MM.1S (cell line): ENCODE data around the gene MPPED1.

Experiments
- DNase-seq: peaks from one replicate; pipeline ENCODE4 v3.0.0-alpha.2; 2015
- H2AFZ ChIP-seq: fragments of 300-600 bp; sonication (generic); 2 replicates; pipeline ENCODE4 v1.6.0; 2016; ENCODE audit warnings: antibody characterized with exemption, low read length
- H3F3A ChIP-seq: fragments of 300-600 bp; sonication (generic); 2 replicates; pipeline ENCODE4 v1.6.1; 2016; ENCODE audit warnings: mild to moderate bottlenecking, antibody characterized with exemption, low read length, moderate library complexity, mixed read lengths; ENCODE audit not compliant: insufficient read depth
- H3K27ac ChIP-seq: fragments of 300-600 bp; sonication (generic); 2 replicates; pipeline ENCODE4 v1.5.1; 2016; ENCODE audit warnings: mild to moderate bottlenecking, low read length
- H3K27me3 ChIP-seq: fragments of 300-600 bp; sonication (generic); replicated peaks from 2 replicates; pipeline ENCODE4 v1.6.0; 2016; ENCODE audit warnings: low read length; ENCODE audit not compliant: insufficient read depth
- H3K36me3 ChIP-seq: fragments of 300-600 bp; sonication (generic); replicated peaks from 2 replicates; pipeline ENCODE4 v1.6.1; 2016; ENCODE audit warnings: mild to moderate bottlenecking, low read length, mixed read lengths; ENCODE audit not compliant: insufficient read depth
- H3K4me1 ChIP-seq: fragments of 300-600 bp; sonication (generic); 2 replicates; pipeline ENCODE4 v1.6.1; 2016; ENCODE audit warnings: low read length, mixed read lengths
- H3K4me2 ChIP-seq: fragments of 300-600 bp; sonication (generic); 2 replicates; pipeline ENCODE4 v1.6.0; 2016; ENCODE audit warnings: low read depth, low read length
- H3K4me3 ChIP-seq: fragments of 300-600 bp; sonication (generic); 2 replicates; pipeline ENCODE4 v1.5.1; 2016; ENCODE audit warnings: low read length, mixed read lengths
- H3K79me2 ChIP-seq: fragments of 300-600 bp; sonication (generic); 2 replicates; pipeline ENCODE4 v1.6.1; 2016; ENCODE audit warnings: mixed run types, low read length, mixed read lengths
- H3K9ac ChIP-seq: fragments of 300-600 bp; sonication (generic); 2 replicates; pipeline ENCODE4 v1.6.1; 2016; ENCODE audit warnings: low read length, mixed read lengths
- H3K9me2 ChIP-seq: fragments of 300-600 bp; sonication (generic); replicated peaks from 2 replicates; pipeline ENCODE4 v1.6.1; 2016; ENCODE audit warnings: mild to moderate bottlenecking, low read length, mixed read lengths; ENCODE audit not compliant: insufficient read depth
- H3K9me3 ChIP-seq: fragments of 300-600 bp; sonication (generic); replicated peaks from 2 replicates; pipeline ENCODE4 v1.6.1; 2016; ENCODE audit warnings: mild to moderate bottlenecking, low read length, mixed read lengths; ENCODE audit not compliant: insufficient read depth
- H4K20me1 ChIP-seq: fragments of 300-600 bp; sonication (generic); 2 replicates; pipeline ENCODE4 v1.6.1; 2016; ENCODE audit warnings: mild to moderate bottlenecking, low read length, moderate library complexity, mixed read lengths; ENCODE audit not compliant: insufficient read depth
- CTCF ChIP-seq: fragments of 300-600 bp; sonication (generic); IDR thresholded peaks from 2 replicates; pipeline ENCODE4 v1.5.1; 2016; ENCODE audit warnings: antibody characterized with exemption, low read length, mixed read lengths
- EZH2 ChIP-seq: fragments of 300-600 bp; sonication (generic); optimal IDR thresholded peaks from 2 replicates; pipeline ENCODE3; 2017; ENCODE audit warnings: low read depth, mild to moderate bottlenecking, antibody characterized with exemption, low read length, mixed read lengths
- EZH2phosphoT487 ChIP-seq: fragments of 300-600 bp; sonication (generic); IDR thresholded peaks from 2 replicates; pipeline ENCODE4 v1.6.1; 2018; ENCODE audit warnings: antibody characterized with exemption, low read length

Gene MPPED1

GRCh38 chr22:43411040-43411868 is 560 bp upstream of the MPPED1 start:
- DNase-seq: no peak
- Histone ChIP-seq H3K36me3 (no peaks in the 10 kb centered on the region), H2AFZ (no peak overlapping the region), H4K20me1 (no peaks in the 10 kb centered on the region), H3K9ac (no peak overlapping the region), H3K4me2 (no peak overlapping the region), H3K4me3 (no peak overlapping the region), H3K79me2 (no peaks in the 10 kb centered on the region), H3K27me3 (peaks cover 84% of the 10 kb centered on the region), H3K9me3 (no peaks in the 10 kb centered on the region), H3K9me2 (no peaks in the 10 kb centered on the region), H3K4me1 (no peaks in the 10 kb centered on the region), H3F3A (no peaks in the 10 kb centered on the region), H3K27ac (no peak overlapping the region)
- TF ChIP-seq EZH2phosphoT487 (no peak), EZH2 (no peak), CTCF (no peak)

- peaks cover 91% of the 10 kb centered on the region for H3K27me3 ChIP-seq
Measured at GRCh38 chr22:43412808-43413795, 1.3 kb downstream of the MPPED1 start.

GRCh38 chr22:43413826-43414225 is 2.0 kb downstream of the MPPED1 start:
- peaks cover 92% of the 10 kb centered on the region for H3K27me3 ChIP-seq
- H3K9me3 ChIP-seq: no peaks in the 10 kb centered on the region
- H3K36me3 ChIP-seq: no peaks in the 10 kb centered on the region
- no peak overlapping the region for H2AFZ ChIP-seq
- no peaks in the 10 kb centered on the region for H4K20me1 ChIP-seq
- H3K9me2 ChIP-seq: no peaks in the 10 kb centered on the region
- DNase-seq: no peak
- no peak overlapping the region for H3K9ac ChIP-seq
- H3K79me2 ChIP-seq: no peaks in the 10 kb centered on the region
- no peak overlapping the region for H3K4me2 ChIP-seq
- H3K4me1 ChIP-seq: no peaks in the 10 kb centered on the region
- no peak for TF ChIP-seq CTCF
- TF ChIP-seq EZH2phosphoT487: no peak
- no peak for TF ChIP-seq EZH2
- no peak overlapping the region for H3K4me3 ChIP-seq
- H3F3A ChIP-seq: no peaks in the 10 kb centered on the region
- no peak overlapping the region for H3K27ac ChIP-seq

More at GRCh38 chr22:43412808-43413795, 1.3 kb downstream of the MPPED1 start:
- H3K4me2 ChIP-seq: no peak overlapping the region
- no peak overlapping the region for H3K9ac ChIP-seq
- no peaks in the 10 kb centered on the region for H3F3A ChIP-seq
- H3K79me2 ChIP-seq: no peaks in the 10 kb centered on the region
- no peaks in the 10 kb centered on the region for H3K9me2 ChIP-seq
- no peaks in the 10 kb centered on the region for H3K36me3 ChIP-seq
- TF ChIP-seq EZH2phosphoT487 (no peak), CTCF (no peak), EZH2 (no peak)
- H3K4me1 ChIP-seq: no peaks in the 10 kb centered on the region
- H4K20me1 ChIP-seq: no peaks in the 10 kb centered on the region
- no peak overlapping the region for H3K27ac ChIP-seq
- H2AFZ ChIP-seq: no peak overlapping the region
- no peaks in the 10 kb centered on the region for H3K9me3 ChIP-seq
- H3K4me3 ChIP-seq: no peak overlapping the region
- no peak for DNase-seq
